HG02571 (cell line): ENCODE results near the gene KRT73.

Source experiments
- ATAC-seq: cut with Tn5 transposase; IDR thresholded peaks from one replicate; pipeline ENCODE4 v1.9.1; 2021; ENCODE audit warnings: mild to moderate bottlenecking, moderate library complexity; ENCODE audit not compliant: unreplicated experiment

Gene KRT73

GRCh38 chr12:52575948-52576347 lies 42.4 kb downstream of the KRT73 start:
- ATAC-seq, result no peak

- no peak for ATAC-seq
Measured at GRCh38 chr12:52575256-52575655, 43.1 kb downstream of the KRT73 start.

- ATAC-seq, result no peak
Measured at GRCh38 chr12:52573743-52574142, 44.6 kb downstream of the KRT73 start, which contains the start of gene KRT74. TSS of gene KRT74 (minus strand) at chr12:52573843. CDS start at chr12:52573777, 66 bp downstream.

- no peak for ATAC-seq
Measured at GRCh38 chr12:52573306-52573705, 45.1 kb downstream of the KRT73 start.

GRCh38 chr12:52570511-52570910 lies 47.8 kb downstream of the KRT73 start:
- ATAC-seq, result no peak

- no peak for ATAC-seq
Measured at GRCh38 chr12:52568111-52568510, 50.2 kb downstream of the KRT73 start.

GRCh38 chr12:52566847-52567291 lies 51.5 kb downstream of the KRT73 start:
- no peak for ATAC-seq

GRCh38 chr12:52564582-52564981 lies 53.8 kb downstream of the KRT73 start:
- ATAC-seq, result no peak

GRCh38 chr12:52561880-52562449 lies 56.4 kb downstream of the KRT73 start:
- no peak for ATAC-seq

GRCh38 chr12:52559979-52560378 lies 58.4 kb downstream of the KRT73 start:
- ATAC-seq, result no peak

- no peak for ATAC-seq
Measured at GRCh38 chr12:52558781-52559445, 59.4 kb downstream of the KRT73 start.
